OCI-LY1 (cell line): ENCODE data around the gene SMYD2.

ENCODE experiments used
- EZH2 ChIP-seq: fragments of 200-600 bp; sonication (generic), shearing (Covaris generic); IDR thresholded peaks from 2 replicates; pipeline ENCODE4 v1.8.0; 2017; ENCODE audit warnings: borderline replicate concordance, mixed run types, mild to moderate bottlenecking, antibody characterized with exemption, low read length, moderate library complexity, mixed read lengths
- TF ChIP-seq, protein P1 (sequence below): fragments of 200-600 bp; sonication (generic), shearing (Covaris generic); IDR thresholded peaks from 2 replicates; pipeline ENCODE4 v1.5.1; 2017; ENCODE audit warnings: mild to moderate bottlenecking, antibody characterized with exemption, low read length, moderate library complexity, mixed read lengths

DNA sequence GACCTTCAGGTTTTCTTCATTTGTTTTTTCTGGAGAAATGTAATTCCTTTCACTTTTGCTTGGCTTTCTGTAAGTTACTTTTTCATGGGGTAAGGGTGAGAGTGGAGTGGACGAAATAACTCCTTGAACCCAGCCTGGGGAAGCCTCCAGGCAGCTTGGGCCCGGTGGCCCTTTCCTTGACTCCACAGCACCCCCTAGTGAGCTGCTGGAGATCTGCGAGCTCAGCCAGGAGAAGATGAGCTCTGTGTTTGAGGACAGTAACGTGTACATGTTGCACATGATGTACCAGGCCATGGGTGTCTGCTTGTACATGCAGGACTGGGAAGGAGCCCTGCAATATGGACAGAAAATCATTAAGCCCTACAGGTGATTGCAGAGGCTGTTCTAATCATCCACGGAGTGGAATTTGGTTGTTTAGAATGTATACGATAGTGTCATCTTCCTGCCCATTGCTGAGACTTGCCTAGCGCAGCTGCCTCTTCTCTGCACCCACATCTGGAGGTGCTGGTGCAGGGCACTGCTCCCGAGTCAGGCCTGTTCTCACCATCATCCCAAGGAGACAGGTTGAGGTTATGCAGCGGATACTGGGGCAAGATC is 51.0 kb downstream of the SMYD2 start:
- TF ChIP-seq, protein P1, sequence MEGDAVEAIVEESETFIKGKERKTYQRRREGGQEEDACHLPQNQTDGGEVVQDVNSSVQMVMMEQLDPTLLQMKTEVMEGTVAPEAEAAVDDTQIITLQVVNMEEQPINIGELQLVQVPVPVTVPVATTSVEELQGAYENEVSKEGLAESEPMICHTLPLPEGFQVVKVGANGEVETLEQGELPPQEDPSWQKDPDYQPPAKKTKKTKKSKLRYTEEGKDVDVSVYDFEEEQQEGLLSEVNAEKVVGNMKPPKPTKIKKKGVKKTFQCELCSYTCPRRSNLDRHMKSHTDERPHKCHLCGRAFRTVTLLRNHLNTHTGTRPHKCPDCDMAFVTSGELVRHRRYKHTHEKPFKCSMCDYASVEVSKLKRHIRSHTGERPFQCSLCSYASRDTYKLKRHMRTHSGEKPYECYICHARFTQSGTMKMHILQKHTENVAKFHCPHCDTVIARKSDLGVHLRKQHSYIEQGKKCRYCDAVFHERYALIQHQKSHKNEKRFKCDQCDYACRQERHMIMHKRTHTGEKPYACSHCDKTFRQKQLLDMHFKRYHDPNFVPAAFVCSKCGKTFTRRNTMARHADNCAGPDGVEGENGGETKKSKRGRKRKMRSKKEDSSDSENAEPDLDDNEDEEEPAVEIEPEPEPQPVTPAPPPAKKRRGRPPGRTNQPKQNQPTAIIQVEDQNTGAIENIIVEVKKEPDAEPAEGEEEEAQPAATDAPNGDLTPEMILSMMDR: peak; percentile 87
- TF ChIP-seq EZH2: no peak
